ENCODE results near the gene NUP210L.

- TF ChIP-seq CTCF (IDR thresholded peaks at IDR 0.05) (no peak), POLR2A (IDR thresholded peaks at IDR 0.05) (no peak)
Measured at GRCh38 chr1:154154053-154154452, 820 bp downstream of the NUP210L start.
